Activated CD4-positive, alpha-beta T cell treated with anti-CD3 and anti-CD28 coated beads, Interleukin-2, amount 50 U/mL, for 16 hours (primary cell): ENCODE measurements around the gene TRIM63.

Experiments
- DNase-seq: peaks from one replicate; pipeline ENCODE4 v3.0.0-alpha.2; 2020

TRIM63 gene

GRCh38 chr1:26031611-26032220, 35.7 kb downstream of the TRIM63 start:
- no peak for DNase-seq

GRCh38 chr1:26031196-26031595, 36.2 kb downstream of the TRIM63 start:
- DNase-seq = no peak

GRCh38 chr1:26029864-26030481, 37.5 kb downstream of the TRIM63 start:
- DNase-seq = no peak

GRCh38 chr1:26029054-26029863, 38.2 kb downstream of the TRIM63 start:
- no peak for DNase-seq

- DNase-seq = no peak
Measured at GRCh38 chr1:26028490-26028980, 38.9 kb downstream of the TRIM63 start.

GRCh38 chr1:26027716-26028489, 39.5 kb downstream of the TRIM63 start:
- no peak for DNase-seq

- no peak for DNase-seq
Measured at GRCh38 chr1:26025517-26025916, 41.9 kb downstream of the TRIM63 start.

GRCh38 chr1:26025060-26025459, 42.4 kb downstream of the TRIM63 start:
- DNase-seq = no peak

GRCh38 chr1:26023826-26024225, 43.6 kb downstream of the TRIM63 start:
- DNase-seq = no peak

GRCh38 chr1:26023009-26023408, 44.4 kb downstream of the TRIM63 start:
- DNase-seq = no peak

GRCh38 chr1:26022404-26022779, 45.0 kb downstream of the TRIM63 start:
- DNase-seq = no peak

- DNase-seq = no peak
Measured at GRCh38 chr1:26021647-26022403, 45.6 kb downstream of the TRIM63 start, which contains the start of gene EXTL1. TSS of gene EXTL1 (plus strand) at chr1:26021775. CDS start at chr1:26022647, 872 bp downstream.

GRCh38 chr1:26020941-26021646, 46.3 kb downstream of the TRIM63 start:
- DNase-seq = no peak

- DNase-seq = no peak
Measured at GRCh38 chr1:26020330-26020768, 47.1 kb downstream of the TRIM63 start.

GRCh38 chr1:26019641-26020315, 47.7 kb downstream of the TRIM63 start:
- DNase-seq = no peak

- DNase-seq = no peak
Measured at GRCh38 chr1:26017606-26018005, 49.8 kb downstream of the TRIM63 start.

GRCh38 chr1:26016953-26017545, 50.4 kb downstream of the TRIM63 start:
- no peak for DNase-seq

- no peak for DNase-seq
Measured at GRCh38 chr1:26016258-26016952, 51.0 kb downstream of the TRIM63 start.

- no peak for DNase-seq
Measured at GRCh38 chr1:26015358-26015757, 52.1 kb downstream of the TRIM63 start.

GRCh38 chr1:26014179-26014578, 53.3 kb downstream of the TRIM63 start:
- no peak for DNase-seq
